Limb (tissue), 2 donors: ENCODE results near the gene CCT6A.
"Not testable (repeated sequence)": the region's sequence is repeated elsewhere in the genome, so short reads cannot be mapped to it uniquely, and the experiment has no call there.

ENCODE experiments used
- DNase-seq, 2 donors: peaks; one replicate each; pipeline ENCODE4 v3.0.0-alpha.2; 2016; ENCODE audit errors: extremely low spot score in 2 of 2

The CCT6A gene, protein sequence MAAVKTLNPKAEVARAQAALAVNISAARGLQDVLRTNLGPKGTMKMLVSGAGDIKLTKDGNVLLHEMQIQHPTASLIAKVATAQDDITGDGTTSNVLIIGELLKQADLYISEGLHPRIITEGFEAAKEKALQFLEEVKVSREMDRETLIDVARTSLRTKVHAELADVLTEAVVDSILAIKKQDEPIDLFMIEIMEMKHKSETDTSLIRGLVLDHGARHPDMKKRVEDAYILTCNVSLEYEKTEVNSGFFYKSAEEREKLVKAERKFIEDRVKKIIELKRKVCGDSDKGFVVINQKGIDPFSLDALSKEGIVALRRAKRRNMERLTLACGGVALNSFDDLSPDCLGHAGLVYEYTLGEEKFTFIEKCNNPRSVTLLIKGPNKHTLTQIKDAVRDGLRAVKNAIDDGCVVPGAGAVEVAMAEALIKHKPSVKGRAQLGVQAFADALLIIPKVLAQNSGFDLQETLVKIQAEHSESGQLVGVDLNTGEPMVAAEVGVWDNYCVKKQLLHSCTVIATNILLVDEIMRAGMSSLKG

DNA sequence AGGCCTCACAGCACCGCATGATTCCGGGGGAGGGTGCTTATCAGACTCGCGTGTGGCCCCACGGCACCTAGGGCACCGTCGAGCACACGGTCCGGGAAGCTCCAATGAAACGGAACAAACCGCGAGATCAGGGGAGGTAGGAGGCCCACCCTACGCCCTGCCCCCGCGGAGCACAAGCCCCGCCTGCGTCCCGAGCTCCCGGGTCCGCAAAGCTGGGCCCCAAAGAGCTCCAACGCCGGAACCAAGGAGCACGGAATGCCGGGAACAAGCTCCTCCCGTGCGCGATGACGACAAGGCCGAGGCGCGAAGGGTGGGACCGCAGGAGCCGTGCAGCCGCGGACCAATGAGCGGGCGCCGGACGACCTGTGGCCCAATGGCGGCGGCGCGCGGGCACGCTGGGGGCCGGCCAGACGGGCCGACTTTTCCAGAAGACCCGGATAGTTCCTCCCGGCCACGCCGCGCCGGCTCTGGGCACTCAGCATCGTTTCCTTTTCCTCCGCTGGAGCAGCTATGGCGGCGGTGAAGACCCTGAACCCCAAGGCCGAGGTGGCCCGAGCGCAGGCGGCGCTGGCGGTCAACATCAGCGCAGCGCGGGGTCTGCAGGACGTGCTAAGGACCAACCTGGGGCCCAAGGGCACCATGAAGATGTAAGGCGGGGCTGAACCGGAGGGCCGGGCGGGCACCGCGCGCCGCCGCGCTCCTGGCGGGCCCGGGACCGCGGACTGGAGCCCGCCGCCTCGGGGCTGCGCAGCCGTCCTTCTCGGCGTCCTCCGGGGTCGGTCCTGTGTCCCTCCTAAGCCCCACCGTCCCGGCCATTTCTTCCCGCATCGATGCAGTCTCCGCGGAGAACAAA is at the start of gene CCT6A, which contains the start of gene PSPH:
Gene CCT6A, plus strand, starts transcription at position 427 of the 853 bp plus-strand sequence. Its CDS starts 84 bp downstream, at position 511.
Gene PSPH, minus strand, starts transcription at position 106 of the 853 bp plus-strand sequence. CDS start 30,232 bp downstream, outside the sequence.
- DNase-seq, result peak; percentile 97 to 98

DNA sequence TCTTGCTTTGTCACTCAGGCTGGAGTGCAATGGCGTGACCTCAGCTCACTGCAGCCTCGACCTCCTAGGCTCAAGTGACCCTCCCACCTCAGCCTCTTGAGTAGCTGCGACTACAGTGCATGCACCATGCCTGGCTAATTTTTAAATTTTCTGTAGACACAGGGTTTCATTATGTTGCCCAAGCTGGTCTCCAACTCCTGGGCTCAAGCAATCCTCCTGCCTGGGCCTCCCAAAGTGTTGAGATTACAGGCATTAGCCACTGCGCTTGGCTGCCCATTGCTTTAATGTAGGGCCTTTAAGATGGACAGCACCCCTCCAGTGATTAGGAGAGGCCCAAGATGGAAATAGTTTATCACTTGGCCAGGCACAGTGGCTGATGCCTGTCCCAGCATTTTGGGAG is 47.8 kb upstream of the CCT6A start:
- no peak for DNase-seq

DNA sequence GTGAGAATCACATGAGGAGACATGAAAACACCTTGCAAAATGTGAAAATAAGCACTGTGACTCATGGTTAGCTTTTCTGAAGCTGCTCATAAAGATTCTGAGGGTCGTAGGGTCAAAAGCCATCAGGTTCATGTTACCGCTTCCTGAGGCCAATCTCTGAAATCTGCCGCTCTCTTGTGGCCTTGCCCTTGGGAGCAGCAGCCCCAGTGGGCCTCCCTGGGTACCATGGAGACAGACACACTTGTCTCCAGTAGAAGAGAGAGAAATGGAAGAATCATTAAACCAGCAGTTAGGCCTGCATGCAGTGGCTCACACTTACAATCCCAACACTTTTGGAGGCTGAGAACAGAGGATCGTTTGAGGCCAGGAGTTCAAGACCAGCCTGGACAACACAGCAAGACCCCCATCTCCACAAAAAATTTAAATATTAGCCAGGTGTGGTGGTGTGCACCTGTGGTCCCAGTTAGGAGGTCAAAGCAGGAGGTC is 44.4 kb upstream of the CCT6A start:
- DNase-seq, result no peak

DNA sequence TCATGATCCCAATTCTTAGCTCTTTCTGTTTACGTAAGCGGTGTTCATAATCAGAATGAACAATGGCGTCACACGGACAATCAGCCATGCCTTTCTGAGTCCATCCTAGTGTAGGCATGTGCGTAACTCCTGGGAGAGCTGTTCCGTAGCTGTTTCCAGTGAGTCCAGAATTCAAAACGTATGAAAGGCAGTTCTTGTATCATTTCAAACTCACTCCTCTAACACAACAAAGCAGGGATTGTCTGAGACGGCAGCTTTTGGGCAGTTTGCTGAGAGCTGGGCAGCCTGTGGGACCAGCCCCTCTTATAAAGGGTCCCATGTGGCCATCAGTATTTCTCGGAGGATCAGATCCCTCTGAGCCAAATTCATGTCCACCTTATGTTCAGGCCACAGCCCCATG is 43.7 kb upstream of the CCT6A start:
- no peak for DNase-seq

DNA sequence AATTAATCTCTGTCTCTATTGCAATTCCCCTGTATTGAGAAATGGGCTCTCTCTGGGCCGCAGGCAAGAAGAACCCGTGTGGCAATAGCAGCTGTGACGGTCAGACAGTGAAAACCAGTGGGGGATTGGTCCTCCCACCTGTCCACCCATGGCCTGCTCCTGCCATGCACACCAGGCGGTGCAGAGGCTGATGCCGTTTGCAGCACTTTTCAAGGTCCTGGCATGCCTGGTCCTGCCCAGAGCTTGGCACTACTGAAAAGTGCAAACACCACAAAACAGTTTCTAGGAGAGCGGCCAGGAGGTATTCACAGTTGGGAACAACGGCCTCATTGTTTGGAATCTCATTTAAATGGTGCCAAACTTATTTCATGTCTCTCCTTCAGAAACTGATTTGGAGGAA is 41.9 kb upstream of the CCT6A start:
- DNase-seq, result peak; percentile 5 to 29

DNA sequence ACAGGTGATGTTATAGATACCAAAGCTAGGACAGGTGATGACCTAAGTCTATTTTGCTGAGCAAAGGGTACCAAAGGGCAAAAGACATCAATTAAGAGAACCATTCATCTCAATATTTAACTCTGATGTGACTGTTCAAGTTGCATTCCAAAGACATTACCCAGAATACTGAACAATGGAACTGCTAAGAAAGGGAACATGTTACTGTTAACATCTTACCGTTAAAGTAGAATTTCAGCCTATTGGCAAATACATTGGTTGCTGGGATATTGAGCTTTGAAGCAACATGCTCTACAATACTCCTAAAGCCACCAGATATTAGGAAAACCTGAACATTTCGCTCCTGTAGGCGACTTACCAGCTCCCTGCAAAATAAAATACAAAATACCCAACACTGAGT is 34.5 kb upstream of the CCT6A start:
- DNase-seq, result not testable (repeated sequence)

DNA sequence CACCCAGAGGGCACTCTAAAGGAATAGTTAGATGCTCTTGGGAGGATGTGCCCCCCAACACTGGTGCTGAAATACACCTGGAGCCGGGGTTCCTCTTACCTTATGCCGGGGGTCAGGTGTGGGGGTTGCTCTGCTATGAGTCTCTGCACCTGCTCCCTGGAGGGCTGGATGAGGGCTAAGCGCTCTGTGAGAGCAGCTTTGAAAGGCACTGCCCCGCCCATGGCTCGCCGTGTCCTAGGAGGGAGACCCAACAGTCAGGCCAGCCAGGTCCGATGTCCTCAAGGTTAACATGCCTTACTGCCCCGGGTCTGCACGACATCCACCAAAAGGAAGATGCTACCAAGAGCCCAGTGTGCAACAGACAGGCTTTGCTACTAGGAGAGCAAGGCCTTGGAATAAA is 32.1 kb upstream of the CCT6A start:
- DNase-seq, result no peak

DNA sequence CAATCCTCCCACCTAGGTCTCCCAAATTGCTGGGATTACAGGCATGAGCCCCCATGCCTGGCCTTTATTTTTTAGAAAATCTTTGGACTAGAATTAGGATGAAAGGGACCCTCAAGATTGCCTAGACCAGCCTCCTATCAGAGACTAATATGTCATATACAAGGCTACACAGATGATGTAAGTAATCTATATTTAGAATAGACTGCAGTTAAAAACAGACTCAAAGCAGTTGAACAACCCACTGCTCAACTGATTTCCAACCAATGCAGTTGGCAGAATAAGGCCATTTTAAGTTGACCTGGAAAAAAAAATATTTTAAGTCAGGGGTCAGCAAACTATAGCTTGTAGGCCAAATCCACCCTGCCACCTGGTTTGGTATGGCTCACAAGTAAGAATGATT is 28.1 kb upstream of the CCT6A start:
- no peak for DNase-seq

DNA sequence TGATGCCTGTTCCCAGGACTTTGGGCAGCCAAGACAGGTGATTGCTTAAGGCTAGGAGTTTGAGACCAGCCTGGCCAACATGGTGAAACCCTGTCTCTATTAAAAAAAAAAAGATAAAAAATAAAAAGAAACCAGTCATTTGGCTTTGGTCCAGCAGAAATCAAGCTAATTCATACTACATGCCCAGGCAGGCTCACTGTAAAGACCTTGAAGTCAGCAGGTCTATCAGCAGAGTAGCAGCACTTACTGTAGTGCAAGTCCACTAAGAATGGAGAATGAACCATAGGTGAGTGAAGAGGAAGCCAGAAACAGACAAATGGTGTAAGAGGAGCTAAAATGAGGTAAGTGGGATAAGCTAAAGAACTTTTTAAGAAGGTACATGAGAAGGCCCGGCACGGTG is 25.0 kb upstream of the CCT6A start:
- DNase-seq, result no peak

DNA sequence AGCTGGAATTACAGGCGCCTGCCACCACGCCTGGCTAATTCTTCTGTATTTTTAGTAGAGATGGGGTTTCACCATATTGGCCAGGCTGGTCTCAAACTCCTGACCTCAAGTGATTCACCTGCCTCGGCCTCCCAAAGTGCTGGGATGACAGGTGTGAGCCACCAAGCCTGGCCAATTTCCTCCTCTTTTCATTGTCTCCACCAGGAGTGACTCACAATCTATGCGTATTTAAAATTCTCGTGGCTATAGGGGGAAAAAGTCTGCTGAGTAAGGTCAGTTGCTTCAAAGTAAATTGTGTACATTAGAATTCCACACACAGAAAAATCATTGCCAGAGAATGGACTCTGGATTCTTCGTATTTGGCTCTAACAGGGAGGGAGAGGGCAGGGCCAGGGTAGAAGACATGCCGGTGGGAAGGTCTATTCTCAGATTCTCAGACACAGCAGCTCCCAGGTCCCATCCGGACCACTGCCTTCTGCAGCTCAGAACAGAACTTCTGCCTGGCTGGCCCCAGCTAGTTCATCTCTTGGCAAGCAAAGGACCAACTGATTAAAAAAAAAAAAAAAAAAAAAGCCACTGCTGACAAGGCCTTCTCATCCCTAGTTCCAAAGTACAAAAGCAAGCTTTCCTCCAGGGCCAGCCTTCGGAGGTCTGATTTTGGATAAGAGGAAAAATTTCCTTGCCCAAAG is 22.5 kb upstream of the CCT6A start:
- no peak for DNase-seq

DNA sequence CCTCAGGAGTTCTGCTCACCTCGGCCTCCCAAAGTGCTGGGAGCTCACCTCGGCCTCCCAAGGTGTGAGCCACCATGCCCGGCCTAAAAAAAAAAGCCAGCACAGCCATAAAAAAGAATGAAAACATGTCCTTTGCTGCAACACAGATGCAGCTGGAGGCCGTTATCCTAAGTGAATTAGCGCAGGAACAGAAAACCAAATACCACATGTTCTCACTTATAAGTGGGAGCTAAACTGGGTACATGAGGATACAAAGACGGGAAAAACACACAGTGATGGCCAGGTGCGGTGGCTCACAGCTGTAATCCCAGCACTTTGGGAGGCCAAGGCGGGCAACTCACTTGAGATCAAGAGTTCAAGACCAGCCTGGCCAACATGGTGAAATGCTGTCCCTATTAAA is 21.2 kb upstream of the CCT6A start:
- DNase-seq, result no peak

DNA sequence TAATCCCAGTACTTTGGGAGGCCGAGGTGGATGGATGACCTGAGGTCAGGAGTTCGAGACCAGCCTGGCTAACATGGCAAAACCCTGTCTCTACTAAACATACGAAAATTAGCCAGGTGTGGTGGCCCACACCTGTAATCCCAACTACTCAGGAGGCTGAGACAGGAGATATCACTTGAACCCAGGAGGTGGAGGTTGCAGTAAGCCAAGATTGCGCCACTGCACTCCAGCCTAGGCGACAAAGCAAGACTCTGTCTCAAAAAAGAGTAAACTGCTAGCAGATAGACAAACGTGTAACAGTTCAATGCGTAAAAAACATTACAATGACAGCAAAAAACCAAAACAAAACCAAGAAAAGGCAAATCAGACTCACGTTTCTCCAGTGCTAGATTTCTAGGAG is 20.0 kb upstream of the CCT6A start:
- DNase-seq, result not testable (repeated sequence)

DNA sequence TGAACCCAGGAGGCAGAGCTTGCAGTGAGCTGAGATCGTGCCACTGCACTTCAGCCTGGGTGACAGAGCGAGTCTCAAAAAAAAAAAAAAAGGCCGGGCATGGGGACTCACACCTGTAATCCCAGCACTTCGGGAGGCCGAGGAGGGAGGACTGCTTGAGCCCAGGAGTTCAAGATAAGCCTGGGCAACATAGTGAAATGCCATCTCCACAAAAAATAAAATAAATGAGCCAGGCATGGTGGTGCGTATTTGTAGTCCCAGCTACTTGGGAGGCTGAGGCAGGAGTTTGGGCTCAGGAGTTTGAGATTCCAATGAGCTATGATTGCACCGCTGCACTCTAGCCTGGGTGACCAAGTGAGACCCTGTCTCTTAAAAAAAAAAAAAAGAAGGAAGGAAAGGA is 19.0 kb upstream of the CCT6A start:
- DNase-seq, result not testable (repeated sequence)

DNA sequence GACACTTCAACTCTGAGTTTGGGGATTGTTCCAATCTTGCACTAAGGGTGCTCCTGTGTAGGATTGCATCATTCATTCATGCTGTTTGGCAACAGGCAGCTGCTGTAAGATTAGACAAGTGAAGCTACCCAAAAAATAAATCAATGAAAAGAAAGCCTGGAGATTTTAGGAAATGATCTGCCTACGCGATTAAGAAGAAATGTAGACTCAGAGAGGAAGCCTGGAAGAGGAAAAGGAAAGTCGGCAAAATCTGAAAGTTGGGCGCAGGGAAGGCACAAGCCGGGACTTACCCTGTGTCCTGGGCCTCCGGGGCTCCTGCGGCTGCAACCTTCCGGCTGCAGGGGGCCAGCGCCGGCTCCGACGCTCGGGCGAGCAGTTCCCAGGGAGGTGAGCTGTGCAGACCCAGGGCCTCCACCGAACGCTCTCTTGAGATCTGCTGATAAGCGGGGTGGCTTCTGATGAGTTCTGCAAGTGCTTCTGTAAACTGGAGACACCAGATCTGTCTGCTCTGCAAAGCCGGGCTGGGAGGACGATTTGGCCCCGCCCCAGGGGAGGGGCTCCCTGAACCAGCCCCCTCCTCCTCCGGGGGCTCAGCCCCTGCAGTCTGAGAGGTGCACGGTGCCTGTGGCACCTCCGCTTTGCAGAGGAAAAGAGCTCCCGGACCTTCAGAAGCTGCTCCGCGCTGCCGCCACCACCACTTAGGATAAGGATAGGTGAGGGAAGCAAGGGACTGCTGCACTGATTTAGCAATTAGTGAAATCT is 17.7 kb upstream of the CCT6A start:
- DNase-seq, result peak; percentile 69 to 80

DNA sequence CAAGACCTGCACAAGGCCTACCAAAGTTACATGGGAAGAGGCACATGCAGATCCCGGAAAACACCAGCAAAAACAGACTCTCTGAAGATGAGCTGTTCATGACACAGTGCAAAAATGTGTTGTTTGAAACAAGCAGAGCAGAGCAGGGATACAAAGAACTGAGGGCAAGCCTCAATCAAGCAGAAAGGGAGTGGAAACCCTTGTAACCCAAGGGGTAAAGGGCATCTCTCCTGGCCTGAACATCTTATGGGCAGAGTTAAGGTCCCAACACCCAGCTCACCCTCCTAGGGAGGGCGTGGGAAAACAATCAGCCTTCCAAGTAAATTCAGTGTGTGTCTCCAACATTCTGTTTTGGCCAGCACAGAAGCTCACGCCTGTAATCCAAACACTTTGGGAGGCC is 10.8 kb upstream of the CCT6A start:
- no peak for DNase-seq

DNA sequence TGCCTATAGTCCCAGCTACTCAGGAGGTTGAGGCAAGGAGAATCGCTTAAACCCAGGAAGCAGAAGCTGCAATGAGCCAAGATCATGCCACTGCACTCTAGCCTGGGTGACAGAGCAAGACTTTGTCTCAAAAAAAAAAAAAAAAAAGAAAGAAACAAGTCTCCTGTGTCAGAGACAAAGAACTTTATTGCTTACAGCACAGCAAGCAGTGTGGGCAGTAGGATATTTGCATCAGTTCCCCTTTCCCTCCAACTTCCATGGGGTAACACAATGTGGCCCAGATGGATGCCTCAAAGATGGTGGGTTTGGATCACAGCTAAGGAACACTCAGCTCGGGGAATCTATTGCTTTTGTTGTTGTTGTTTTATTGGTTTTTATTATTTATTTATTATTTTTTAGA is 5.8 kb upstream of the CCT6A start:
- not testable (repeated sequence) for DNase-seq

DNA sequence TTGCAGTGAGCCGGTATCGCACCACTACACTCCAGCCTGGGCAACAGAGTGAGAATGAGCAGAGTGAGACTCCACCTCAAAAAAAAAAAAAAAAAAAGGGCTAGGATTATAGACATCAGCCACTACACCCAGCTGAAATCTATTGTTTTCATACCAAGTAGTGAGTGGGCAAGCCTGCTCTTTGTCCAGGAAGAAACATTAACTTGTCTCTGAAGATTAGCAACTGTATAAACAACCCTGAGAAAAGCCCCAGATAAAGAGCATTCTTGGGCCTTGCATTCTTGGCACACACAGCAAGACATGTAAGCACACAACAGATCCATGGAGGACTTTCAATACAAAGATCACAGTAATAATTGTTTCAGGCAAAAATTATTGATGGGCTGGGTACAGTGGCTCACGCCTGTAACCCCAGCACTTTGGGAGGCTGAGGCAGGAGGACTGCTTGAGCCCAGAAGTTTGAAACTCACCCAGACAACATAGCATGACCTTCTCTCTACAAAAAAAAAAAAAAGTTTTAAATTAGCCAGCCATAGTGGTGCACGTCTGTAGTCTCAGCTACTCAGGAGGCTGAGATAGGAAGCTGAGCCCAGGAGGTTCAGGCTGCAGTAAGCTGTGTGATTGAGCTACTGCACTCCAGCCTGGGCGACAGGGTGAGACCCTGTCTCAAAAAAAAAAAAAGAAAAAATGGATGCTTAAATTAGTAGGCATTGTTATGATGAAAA is 4.7 kb upstream of the CCT6A start:
- DNase-seq, result no peak

DNA sequence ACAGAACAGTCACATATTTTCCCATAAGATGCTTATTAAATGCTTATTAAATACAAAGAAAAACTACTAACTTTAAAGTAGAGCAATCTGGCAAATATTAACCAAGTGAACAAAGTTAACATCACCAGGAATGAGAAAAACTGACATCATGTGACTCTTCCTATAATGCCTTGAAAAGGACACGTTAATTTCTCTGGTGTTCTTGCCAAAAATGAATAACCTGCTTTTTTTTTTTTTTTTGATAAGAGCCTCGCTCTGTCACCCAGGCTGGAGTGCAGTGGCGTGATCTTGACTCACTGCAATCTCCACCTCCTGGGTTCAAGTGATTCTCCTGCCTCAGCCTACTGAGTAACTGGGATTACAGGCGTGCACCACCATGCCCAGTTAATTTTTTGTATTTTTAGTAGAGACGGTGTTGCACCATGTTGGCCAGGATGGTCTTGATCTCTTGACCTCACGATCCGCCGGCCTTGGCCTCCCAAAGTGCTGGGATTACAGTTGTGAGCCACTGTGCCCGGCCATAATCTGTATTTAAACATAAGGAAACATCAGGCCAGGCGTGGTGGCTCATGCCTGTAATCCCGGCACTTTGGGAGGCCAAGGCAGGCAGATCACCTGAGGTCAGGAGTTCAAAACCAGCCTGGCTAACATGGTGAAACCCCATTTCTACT is 4.0 kb upstream of the CCT6A start:
- DNase-seq, result not testable (repeated sequence)

DNA sequence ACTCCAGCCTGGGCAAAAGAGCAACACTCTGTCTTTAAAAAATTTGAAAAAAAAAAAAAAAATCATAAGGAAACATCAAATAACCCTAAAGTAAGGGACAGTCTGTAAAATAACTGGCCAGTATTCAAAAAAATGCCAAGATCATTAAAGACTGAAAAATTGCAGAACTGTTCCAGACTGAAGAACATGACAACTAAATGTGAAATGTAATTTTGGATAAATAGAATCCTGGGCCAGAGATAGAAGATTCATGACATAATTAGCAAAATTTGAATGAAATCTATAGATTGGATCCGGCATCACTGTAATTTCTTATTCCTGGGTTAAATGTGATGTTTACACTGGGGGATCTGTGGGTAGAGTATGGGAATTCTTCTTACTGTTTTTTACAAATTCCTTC is 3.3 kb upstream of the CCT6A start:
- no peak for DNase-seq
